Ovary (tissue), 9 donors: ENCODE data around the gene HDC. TPM values are rescaled to one million over a fixed set of nuclear protein-coding genes. Genes with fewer than 3 reads are reported as not detected.

Experiments
- DNase-seq, 5 donors: peaks; one replicate each; pipeline ENCODE4 v3.0.0-alpha.2; 2019 to 2020
- H3K27ac ChIP-seq, 2 donors: fragments of 200-600 bp; one replicate each; pipeline versions ENCODE4 v1.5.1 to v1.8.0; 2019 to 2022
- H3K27me3 ChIP-seq: fragments of 200-600 bp; one replicate; pipeline ENCODE4 v1.8.0; 2022
- H3K36me3 ChIP-seq: fragments of 200-600 bp; sonication (generic); one replicate; pipeline ENCODE4 v1.5.1; 2019
- H3K4me1 ChIP-seq: one replicate; pipeline ENCODE4 v1.8.1; 2013; ENCODE audit warnings: mild to moderate bottlenecking, moderate library complexity; ENCODE audit not compliant: insufficient read depth
- H3K4me3 ChIP-seq: fragments of 200-600 bp; sonication (generic); one replicate; pipeline ENCODE4 v1.5.1; 2017
- H3K9me3 ChIP-seq, 2 donors: fragments of 200-600 bp in 1 of 2; sonication (generic) in 1 of 2; one replicate each; pipeline versions ENCODE4 v1.5.1 to v1.8.1; 2013 to 2019; ENCODE audit warnings: mild to moderate bottlenecking in 1 of 2, moderate library complexity in 1 of 2
- EP300 ChIP-seq: sonication (generic); formaldehyde crosslinking; IDR thresholded peaks from one replicate; pipeline ENCODE4 v1.6.1; 2017; ENCODE audit warnings: antibody characterized with exemption
- POLR2A ChIP-seq: fragments of 450-650 bp; IDR thresholded peaks from one replicate; pipeline ENCODE4 v1.6.1; 2017; ENCODE audit warnings: antibody characterized with exemption, mild to moderate bottlenecking, moderate library complexity
- WGBS, 3 donors: extraction: QIAGEN DNeasy Blood & Tissue Kit in 1 of 3; methylation state at CpG; one replicate each; pipeline versions ENCODE4 v1.1.5 to v1.1.7; 2013 to 2017; 5-methylcytosine and 5-hydroxymethylcytosine counted together
- intact Hi-C, 4 donors: fragments of 100-400 bp; cut with DNase I; formaldehyde crosslinking; loops; one replicate each; pipeline versions ENCODE4 v1.11.0 to v1.15.1; 2022 to 2023
- polyA plus RNA-seq, 2 donors: library from polyadenylated mRNA; stranded (reverse); fragments of 200-250 nt in 1 of 2; fragments of 350-450 nt in 1 of 2; fragmentation: Illumina TruSeq in 1 of 2; extraction: RNeasy Lipid Tissue Mini Kit (QIAGEN cat#74804) in 1 of 2; gene quantifications; one replicate each; pipeline ENCODE4 v1.2.3, GENCODE V29; 2013 to 2014
- total RNA-seq, 7 donors: library from RNA; depleted of rRNA in 2 of 7; stranded (reverse); fragments of >200 nt in 2 of 7; fragmentation: NEBNext Ultra II Directional in 3 of 7; extraction: Animal tissue kit (Norgen Biotek cat#: 25700) in 3 of 7; gene quantifications; one replicate each; pipeline versions ENCODE4 v1.1.0 to v1.2.4, GENCODE V29; 2016 to 2023
- TF ChIP-seq, protein P1 (sequence below), 3 donors: fragments of 450-650 bp in 2 of 3; fragments of 200-600 bp in 1 of 3; IDR thresholded peaks; one replicate each; pipeline versions ENCODE4 v1.5.1 to v1.8.0; 2016 to 2022; ENCODE audit warnings: antibody characterized with exemption in 3 of 3, mild to moderate bottlenecking in 1 of 3
- donor health status: DM: no; HTN: no; CAD: no; lungs with moderate emphysema.
- donor health status: DM: no; HTN: no; CAD: no.
- donor health status: Bipolar disorder and iron deficiency.
- donor health status: DM: yes; HTN: yes; CAD: no.
- donor health status: DM: no; HTN: no; CAD: no.
- donor health status: DM: yes; HTN: yes; CAD: no.

HDC gene
- total and polyA plus RNA-seq, 9 donors = 0.13 to 2.4 (median 0.94) TPM; not detected in 4

DNA sequence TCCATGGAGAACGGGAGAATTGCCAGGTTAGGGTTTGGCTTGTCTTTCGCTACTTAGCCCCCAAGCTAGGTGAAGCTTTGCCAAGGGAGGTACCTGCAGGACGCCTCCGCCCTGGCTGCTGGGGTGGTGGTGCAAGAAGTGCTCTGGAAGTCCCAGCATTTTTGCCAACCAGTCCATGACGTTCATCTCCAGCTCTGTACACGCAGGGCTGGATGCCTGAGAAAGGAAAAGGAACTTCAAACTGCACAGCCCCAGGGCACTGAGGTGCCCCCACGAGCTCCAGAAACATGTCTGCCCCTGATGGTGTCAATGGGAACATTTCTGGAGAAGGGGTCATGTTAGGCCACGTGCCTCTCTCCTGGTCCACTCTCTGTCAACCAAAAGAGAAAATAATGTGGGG, 8.2 kb downstream of the HDC start:
- Histone ChIP-seq H3K36me3 (no peaks in the 10 kb centered on the region), H3K4me3 (no peak overlapping the region), H3K9me3 (no peaks in the 10 kb centered on the region), H3K27ac (no peak overlapping the region), H3K27me3 (no peaks in the 10 kb centered on the region), H3K4me1 (no peaks in the 10 kb centered on the region)
- 81 to 88% (median 83%) methylated on average over 8 of the region's 8 CpGs for WGBS, 3 donors
- intact Hi-C loops = no loop called here
- no peak for TF ChIP-seq EP300
- DNase-seq = no peak

DNA sequence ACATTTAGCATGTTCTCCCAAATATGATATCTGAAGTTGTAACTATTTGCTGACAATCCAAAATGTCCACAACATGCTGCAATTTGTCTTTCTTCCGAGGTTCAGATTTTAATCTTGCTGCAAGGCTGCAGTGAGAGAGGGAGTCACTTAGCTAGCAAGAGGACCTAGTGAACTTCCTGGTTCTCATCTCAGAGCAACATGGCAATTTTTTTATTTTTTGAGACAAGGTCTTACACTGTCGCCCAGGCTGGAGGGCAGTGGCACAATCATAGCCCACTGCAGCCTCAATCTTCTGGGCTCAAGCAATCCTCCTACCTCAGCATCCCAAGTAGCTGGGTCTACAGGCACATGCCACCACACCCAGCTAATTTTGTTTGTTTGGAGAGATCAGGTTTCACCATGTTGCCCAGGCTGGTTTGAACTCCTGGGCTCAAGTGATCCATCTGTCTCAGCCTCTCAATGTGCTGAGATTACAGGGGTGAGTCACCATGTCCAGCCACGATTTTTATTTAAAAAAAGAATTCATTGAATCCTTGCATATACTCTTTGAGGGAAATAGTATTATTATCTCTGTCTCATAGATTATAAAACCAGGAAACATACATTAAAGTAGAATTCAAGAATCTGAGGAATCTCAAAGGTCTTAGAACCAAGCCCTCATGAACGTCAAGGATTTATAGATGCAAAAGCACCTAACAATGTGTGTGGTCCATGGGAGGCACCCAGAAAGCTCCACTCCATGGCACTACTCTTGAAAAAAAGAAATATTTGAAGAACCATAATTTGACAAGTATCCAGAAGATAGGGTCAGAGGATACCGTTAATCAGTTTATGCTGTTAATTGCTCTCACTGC, 9.1 kb downstream of the HDC start:
- no peaks in the 10 kb centered on the region for H3K9me3 ChIP-seq
- no peaks in the 10 kb centered on the region for H3K36me3 ChIP-seq
- 39 to 41% (median 41%) methylated on average over 5 of the region's 5 CpGs for WGBS, 3 donors
- no peak overlapping the region for H3K4me3 ChIP-seq
- H3K27me3 ChIP-seq = no peaks in the 10 kb centered on the region
- no peak overlapping the region for H3K27ac ChIP-seq
- TF ChIP-seq, protein P1, sequence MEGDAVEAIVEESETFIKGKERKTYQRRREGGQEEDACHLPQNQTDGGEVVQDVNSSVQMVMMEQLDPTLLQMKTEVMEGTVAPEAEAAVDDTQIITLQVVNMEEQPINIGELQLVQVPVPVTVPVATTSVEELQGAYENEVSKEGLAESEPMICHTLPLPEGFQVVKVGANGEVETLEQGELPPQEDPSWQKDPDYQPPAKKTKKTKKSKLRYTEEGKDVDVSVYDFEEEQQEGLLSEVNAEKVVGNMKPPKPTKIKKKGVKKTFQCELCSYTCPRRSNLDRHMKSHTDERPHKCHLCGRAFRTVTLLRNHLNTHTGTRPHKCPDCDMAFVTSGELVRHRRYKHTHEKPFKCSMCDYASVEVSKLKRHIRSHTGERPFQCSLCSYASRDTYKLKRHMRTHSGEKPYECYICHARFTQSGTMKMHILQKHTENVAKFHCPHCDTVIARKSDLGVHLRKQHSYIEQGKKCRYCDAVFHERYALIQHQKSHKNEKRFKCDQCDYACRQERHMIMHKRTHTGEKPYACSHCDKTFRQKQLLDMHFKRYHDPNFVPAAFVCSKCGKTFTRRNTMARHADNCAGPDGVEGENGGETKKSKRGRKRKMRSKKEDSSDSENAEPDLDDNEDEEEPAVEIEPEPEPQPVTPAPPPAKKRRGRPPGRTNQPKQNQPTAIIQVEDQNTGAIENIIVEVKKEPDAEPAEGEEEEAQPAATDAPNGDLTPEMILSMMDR (IDR thresholded peaks at IDR 0.05) = no peak
- TF ChIP-seq EP300 = no peak
- TF ChIP-seq POLR2A = no peak
- intact Hi-C loops = no loop called here
- H3K4me1 ChIP-seq = no peaks in the 10 kb centered on the region
- DNase-seq = no peak

DNA sequence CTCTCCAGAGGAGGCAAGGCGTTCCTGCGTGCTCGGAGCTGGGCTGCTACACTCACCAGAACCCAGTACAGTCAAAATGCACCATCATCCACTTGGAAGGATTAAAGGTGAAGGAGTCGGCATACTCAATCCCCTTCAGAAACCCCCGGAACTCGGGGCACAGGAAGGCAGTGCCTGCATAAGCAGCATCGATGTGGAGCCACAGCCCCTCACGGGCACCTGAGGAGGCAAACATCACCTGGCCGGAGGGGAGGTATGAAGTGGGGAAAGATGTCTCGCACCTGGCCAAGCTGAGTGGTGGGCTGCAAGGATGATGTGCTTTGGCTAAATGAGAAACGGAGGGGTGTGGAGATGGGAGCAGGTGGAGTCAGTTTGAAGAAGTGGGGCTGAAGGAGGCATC, 13.0 kb downstream of the HDC start:
- no peaks in the 10 kb centered on the region for H3K36me3 ChIP-seq
- TF ChIP-seq EP300 = no peak
- no peak overlapping the region for H3K27ac ChIP-seq
- WGBS, 3 donors = 91 to 96% (median 93%) methylated on average over 11 of the region's 11 CpGs
- H3K4me3 ChIP-seq = no peak overlapping the region
- no peaks in the 10 kb centered on the region for H3K9me3 ChIP-seq
- H3K4me1 ChIP-seq = no peaks in the 10 kb centered on the region
- intact Hi-C loops = no loop called here
- no peaks in the 10 kb centered on the region for H3K27me3 ChIP-seq
- no peak for DNase-seq

DNA sequence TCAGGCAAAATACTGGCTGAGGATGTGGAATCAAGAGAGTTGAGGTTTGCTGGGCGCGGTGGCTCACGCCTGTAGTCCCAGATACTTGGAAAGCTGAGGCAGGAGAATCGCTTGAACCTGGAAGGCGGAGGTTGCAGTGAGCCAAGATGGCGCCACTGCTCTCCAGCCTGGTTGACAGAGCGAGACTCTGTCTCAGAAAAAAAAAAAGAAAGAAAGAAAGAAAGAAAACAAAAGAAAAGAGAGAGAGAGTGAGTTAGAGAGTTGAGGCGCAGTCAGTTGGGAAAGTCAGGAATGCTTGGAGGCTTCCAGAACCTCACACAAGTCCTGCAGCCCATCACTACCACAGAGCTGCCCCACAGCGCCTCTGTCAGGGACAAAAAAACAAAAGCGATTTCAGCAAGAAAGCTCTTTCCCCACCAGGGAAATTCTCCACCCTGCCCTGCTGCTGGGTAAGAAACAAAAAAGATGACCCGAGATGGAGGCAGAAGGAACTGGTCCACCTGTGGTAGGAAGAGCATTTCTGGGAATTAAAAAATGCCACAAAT, 13.8 kb downstream of the HDC start:
- 86 to 95% (median 92%) methylated on average over 11 of the region's 11 CpGs for WGBS, 3 donors
- Histone ChIP-seq H3K27ac (no peak overlapping the region), H3K9me3 (no peaks in the 10 kb centered on the region), H3K4me1 (no peaks in the 10 kb centered on the region), H3K27me3 (no peaks in the 10 kb centered on the region), H3K4me3 (no peak overlapping the region), H3K36me3 (no peaks in the 10 kb centered on the region)
- no peak for DNase-seq
- intact Hi-C loops = no loop called here
- TF ChIP-seq EP300 (no peak), POLR2A (no peak)
- TF ChIP-seq, protein P1 (IDR thresholded peaks at IDR 0.05) = no peak

DNA sequence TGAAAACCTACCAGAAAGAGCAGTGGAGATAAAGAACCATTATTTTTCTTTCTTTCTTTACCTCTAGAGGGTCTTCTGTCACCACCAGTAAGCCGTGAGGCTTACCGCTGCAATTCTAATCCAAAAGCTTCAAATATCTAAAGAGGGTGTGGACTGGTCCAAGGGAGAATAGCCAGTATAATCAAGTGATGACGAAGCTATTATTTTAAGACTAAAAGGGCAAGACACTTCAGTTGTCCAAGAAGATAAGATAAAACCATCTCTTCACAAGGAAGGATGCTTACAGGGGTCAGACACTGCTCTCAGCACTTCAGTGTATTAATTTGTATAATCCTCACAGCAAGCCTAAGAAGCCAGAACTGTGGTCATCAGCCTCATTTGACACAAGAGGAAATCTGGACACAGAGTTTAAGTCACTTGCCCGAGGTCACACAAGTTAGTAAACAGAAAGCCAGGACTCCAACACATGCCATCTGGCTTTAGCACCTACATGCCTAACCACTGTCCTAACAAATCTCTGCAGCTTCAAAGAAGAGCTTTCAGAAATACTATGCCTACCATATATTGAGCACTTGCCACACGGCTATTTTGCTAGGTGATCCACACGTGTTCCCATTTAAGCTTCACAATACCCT, 14.6 kb downstream of the HDC start:
- H3K27me3 ChIP-seq = no peaks in the 10 kb centered on the region
- no peak overlapping the region for H3K4me3 ChIP-seq
- H3K4me1 ChIP-seq = no peaks in the 10 kb centered on the region
- no peaks in the 10 kb centered on the region for H3K36me3 ChIP-seq
- WGBS, 3 donors = 79 to 80% (median 79%) methylated on average over 6 of the region's 6 CpGs
- DNase-seq = no peak
- intact Hi-C loops = no loop called here
- TF ChIP-seq EP300 (no peak), POLR2A (no peak)
- TF ChIP-seq, protein P1 (IDR thresholded peaks at IDR 0.05) = no peak
- H3K9me3 ChIP-seq = no peaks in the 10 kb centered on the region
- H3K27ac ChIP-seq = no peak overlapping the region
